HG03066 (cell line): Measurements from ENCODE around the gene CMSS1.
"Not testable (repeated sequence)": the region's sequence is repeated elsewhere in the genome, so short reads cannot be mapped to it uniquely, and the experiment has no call there.

ENCODE experiments used
- ATAC-seq: cut with Tn5 transposase; IDR thresholded peaks from one replicate; pipeline ENCODE4 v1.9.1; 2021; ENCODE audit warnings: low read depth; ENCODE audit not compliant: unreplicated experiment

The CMSS1 gene

DNA sequence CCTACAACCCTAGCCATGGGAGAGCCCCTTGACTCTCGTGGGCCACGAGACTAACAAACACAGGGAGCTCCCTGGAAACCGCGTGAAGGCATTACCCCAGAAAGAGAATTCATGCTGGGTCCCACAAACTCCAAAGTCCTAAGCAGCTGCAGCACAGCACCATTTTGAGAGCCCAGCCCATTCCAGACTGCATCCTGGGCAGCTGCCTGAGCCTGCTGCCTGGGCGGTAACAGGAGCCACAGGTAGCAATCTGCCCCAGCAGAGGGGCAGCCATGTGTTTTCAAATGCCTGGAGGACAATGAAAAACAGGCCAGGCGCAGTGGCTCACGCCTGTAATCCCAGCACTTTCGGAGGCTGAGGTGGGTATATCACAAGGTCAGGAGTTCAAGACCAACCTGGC, 380.2 kb downstream of the CMSS1 start:
- no peak for ATAC-seq

DNA sequence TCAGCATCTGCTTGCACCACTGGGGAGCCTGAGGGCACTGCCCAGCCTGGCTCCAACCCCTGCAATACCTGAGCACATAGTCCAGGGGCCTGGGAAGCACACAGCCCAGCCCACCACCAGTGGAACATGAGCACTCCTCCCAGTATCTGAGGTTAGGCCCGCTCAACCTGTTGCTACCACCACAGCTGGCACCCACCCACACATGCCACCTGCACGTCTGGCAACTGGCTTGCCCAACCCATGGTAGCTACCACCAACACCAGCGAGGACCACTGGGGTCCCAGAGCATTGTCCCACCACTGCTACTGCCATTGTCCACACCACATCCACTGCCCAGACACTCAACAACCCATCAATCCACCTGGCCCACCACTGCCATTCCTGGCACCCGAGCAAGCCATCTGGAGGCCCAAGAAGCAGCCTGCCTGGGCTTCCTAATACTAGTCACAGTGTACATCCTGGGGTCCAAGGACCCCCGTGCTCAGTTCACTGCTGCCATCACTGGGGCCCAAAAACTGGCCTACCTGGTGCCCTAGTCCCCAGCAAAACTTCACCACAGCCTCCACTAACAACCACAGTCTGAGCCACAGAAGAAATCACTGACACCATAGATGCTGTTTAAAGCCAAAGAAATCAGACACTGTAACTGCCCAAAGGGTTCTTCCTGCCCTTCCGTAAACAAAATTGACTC, 381.1 kb downstream of the CMSS1 start:
- ATAC-seq: no peak

DNA sequence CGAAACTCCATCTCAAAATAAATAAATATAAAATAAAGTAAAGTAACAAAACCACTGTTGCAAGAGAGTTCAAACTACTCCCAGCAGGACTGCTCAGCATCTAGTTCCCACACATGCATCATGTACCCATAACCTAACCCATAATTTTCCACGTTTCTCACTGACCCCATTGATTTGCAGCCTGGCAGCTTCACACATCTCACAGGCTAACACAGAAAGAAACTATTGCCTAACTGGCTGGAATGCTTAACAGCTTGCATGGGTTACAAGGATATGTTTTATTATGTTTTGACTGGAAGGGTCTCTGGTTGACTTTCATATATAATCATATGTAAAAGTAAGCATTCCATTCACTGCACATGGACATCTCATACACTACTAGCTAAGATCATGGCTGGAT, 387.5 kb downstream of the CMSS1 start:
- ATAC-seq: no peak

DNA sequence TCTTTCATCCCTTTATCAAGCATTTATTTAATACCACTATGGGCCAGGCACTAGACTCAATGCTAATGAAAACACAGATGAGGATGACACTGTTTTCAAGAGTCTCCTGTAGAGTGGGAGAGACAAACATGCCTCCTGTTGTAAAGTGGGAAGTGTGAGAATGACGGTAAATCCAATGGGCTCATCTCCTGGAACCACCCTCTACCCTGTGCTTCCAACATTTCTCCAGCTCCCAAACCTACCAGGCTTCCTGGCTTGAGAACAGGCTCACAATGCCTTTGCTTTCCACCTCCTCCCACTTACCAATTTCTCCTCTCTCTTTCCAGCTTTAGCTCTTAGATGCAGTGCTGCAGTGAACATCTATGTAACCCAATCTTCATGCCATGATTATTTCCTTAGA, 389.0 kb downstream of the CMSS1 start:
- ATAC-seq: no peak

DNA sequence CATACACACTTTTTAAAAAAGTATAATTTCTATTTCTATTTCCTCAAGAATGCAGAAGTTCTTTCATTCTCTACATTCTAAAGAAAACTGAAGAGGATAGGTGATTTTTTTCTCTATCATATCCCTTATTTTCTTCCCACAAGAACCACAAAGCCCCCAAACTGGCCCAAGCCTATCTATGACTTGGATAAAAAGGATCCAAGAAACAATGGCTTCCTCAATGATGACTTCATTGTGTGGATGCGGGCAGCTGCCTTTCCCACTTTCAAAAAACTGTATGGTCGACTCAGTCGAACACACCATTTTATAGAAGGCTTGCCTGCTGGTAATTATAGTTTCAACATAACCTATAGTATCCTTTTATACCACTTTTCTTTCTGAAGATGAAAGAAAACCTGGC, 390.2 kb downstream of the CMSS1 start:
- ATAC-seq: no peak

DNA sequence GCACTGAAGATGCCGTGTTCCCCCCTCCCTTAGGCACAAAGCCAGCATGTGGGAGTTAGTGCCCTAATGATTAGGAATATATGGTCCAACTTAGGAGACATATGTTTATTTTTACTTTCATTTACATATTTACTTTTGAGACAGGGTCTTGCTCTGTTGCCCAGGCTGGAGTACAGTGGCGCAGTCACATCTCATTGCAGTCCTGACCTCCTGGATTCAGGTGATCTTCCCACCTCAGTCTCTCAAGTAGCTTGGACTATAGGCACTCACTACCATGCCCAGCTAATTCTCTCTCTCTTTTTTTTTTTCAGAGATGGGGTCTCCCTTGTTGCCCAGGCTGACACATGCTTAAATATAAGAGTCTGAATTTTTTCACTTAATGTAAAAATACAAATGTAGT, 391.5 kb downstream of the CMSS1 start:
- ATAC-seq: no peak

DNA sequence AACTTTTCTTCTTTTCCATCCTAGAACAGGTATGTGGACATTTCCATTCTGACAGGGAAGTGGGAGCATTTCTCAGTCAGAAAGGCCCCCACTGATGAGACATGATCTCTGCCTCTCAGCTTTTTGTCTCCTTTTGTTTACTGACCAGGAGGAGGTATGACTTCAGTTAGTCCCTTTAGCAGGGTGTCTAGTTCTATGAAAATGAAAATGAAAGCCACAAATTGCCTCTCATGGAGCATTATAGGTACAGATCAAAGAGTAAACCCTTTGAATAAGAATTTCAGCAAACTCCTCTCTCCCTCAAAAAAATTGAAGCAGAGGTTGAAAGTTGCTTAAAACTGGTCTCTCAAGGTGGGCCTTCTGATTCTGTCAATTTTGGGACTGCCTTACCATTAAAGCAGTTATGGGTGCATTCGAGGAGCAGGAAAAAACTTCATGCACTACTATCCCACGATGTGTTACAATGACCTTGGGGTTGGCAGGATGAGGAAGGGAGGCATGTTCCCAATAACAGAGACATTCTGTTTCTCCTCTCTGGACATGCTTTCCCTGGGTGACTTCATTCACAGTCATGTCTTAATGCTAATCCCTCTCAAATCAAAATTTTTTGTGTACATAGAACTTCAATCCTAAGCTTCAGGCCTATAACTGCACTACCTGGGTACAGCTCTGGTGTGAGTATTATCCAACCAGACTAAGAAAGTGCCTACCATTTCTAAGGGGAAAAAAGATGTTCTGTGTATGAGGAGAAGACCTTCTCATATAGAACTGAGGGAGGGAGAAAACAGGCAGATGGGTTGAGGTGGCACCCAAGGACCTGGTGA, 392.5 kb downstream of the CMSS1 start:
- ATAC-seq: peak; percentile 90

DNA sequence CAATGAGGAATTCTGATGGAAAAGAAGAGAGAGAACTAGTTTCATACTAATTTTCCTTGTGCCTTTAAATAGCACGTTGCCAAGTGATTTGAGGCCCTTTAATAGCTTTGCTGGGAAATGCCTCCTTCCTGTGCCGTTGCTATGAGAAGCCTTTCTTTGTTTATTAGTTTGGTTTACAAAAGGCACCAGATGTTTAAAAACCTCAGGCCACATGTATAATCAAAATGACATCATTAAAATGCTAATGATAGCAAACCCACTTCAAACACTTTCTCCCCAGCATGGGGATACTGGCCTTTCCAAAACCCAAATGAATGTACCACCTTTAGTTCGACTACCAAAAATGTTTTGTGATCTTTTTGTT, 393.1 kb downstream of the CMSS1 start:
- no peak for ATAC-seq

DNA sequence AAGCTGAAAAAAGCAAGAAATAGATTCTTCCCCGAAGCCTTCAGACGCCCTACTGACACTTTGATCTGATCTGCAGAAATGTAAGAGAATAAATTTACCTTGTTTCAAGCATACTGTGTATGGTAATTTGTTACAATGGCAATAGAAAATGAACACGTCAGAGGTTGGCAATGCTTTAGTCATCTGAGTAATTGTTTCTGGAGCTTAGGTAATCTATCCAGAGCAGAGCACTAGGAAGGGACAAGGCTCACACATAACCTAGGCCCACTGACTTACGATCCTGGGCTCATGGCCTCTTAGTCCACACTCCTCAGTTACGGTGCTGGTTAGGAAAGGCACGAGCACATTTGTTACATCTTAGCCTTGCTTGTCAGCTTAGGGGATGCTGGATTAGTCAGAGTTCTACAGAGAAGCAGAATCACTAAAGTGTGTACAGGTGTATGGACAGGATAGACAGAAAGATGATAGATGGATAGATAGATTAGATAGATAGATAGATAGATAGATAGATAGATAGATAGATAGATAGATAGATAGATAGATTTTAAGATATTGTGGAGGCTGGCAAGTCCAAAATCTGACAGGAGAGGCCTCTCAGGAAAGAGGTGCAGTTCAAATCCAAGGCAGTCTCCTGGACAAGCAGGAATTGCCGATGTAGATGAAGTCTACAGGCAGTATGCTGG, 396.4 kb downstream of the CMSS1 start:
- no peak for ATAC-seq

DNA sequence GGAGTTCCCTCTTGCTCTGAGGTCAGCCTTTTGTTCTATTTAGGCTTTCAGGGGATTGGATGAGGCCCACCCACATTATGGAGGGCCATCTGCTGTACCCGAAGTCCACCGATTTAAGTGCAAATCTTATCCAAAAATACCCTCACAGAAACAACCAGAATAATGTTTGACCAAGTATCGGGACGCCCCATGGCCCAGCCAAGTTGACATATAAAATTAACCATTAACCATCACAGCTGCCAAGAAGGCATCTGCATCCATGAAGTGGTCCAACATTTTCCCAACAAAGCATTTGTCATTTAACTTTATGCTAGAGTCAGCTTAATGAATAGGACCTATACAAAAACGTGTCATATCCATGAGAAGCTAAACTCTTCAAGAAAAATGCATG, 396.9 kb downstream of the CMSS1 start:
- ATAC-seq: no peak

DNA sequence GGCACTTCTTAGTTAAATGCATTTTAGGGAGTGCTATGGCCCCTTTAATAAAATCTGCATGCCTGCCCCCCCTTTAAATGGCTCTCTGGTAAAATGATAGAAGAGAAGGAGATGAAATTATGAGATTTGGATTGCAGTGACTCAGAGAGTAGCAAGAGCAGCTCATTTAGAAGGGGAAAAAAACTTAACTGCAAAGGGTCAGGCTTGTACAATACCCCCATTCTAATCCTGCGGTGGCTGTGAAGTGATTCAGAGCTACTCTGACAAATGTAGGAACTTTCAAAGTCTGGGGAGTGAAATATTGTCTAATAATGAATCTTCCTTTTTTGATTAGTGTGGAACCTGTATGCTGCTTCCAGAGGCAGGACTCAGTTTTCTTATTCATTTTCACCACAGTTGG, 399.1 kb downstream of the CMSS1 start:
- no peak for ATAC-seq

DNA sequence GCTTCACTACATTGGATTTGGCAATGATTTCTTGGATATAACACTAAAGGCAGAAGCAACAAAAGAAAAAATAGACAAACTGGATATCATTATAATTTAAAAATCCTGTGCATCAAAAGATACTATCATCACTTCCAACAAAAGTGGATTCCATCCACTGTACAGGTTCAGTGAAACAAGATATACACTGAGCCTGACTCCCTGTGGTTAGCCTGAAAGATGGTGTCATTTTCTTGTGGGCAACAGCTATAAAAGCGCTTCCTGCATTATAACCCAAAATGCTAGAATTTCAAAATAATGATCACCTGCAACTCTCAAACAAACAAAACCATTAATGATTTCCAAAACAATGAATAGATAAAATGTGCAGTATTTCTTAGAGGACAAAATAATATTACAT, 403.5 kb downstream of the CMSS1 start:
- ATAC-seq: no peak

DNA sequence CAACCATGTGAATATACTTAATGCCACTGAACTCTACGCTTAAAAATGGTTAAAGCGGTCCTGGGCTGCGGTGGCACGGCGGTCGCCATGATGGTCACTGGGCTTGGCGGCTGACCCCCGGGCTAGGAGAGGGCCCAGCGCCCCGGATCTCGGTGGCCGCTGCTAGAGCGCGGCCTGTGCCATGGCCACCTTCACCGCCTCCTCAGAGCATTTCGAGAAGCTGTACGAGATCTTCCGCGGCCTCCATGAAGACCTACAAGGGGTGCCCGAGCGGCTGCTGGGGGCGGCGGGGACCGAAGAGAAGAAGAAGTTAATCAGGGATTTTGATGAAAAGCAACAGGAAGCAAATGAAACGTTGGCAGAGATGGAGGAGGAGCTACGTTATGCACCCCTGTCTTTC, 407.5 kb downstream of the CMSS1 start:
- ATAC-seq: no peak

DNA sequence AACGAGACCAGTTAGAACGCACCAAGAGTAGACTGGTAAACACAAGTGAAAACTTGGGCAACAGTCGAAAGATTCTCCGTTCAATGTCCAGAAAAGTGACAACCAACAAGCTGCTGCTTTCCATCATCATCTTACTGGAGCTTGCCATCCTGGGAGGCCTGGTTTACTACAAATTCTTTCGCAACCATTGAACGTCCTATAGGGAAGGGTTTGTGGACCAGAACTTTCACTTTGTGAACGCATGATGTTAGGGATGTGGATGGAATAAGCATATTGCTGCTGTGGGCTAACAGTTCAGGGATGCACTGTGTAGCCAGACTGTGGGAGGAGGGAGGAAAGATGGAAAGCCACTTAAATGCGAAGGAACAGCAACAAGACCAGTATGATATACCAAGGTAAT, 408.2 kb downstream of the CMSS1 start:
- no peak for ATAC-seq

DNA sequence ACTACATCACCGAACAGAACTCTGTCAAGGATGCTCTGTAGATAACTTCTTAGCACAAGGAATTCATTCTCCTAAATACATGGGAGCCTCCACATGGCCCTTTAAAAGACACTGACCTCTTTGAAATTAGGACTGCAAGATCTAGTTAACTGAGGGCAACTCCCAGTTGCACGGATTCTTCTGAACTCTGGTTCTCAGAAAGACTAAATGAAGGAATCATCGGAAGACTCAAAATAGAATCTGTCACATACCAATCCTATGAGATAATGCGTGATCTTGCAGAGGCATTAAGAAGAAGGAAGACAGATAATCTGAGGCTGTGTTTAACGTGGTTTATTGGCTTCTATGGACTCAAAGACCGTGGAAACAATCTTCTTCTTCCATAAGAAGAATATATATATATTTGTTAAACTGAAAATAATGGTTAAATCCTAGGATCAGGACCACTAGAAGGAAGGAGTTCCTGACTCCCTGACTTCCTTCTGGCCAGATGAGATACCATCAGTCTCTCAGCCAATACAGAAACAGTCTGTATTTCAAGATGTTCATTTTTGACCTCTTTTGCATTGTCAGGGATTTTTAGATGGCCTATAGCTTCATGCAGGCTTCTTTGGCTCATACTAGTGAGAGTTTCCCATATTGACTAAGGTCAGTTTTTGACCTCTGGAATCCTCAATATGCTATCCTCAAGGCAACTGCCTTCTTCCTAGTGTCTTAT, 409.2 kb downstream of the CMSS1 start:
- no peak for ATAC-seq

DNA sequence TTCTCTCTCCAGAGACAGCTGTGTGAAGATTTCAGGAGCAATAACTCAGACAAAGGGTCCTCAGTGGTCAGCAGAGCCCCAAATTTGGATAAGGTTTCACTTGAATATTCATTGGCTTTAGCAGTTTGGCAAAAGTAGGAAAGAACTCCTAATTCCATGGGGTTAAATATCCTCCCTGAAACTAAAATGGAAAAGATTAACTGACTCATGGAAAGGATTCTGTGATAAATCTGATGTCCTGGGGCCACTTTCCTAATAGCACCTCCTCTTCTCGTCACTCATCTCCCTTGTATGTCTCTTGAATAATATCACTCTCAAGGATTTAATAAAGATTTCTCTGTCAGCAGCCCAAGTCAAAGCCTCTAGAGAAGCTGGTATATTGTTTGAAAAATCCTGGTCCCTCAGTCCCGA, 409.9 kb downstream of the CMSS1 start:
- ATAC-seq: no peak

DNA sequence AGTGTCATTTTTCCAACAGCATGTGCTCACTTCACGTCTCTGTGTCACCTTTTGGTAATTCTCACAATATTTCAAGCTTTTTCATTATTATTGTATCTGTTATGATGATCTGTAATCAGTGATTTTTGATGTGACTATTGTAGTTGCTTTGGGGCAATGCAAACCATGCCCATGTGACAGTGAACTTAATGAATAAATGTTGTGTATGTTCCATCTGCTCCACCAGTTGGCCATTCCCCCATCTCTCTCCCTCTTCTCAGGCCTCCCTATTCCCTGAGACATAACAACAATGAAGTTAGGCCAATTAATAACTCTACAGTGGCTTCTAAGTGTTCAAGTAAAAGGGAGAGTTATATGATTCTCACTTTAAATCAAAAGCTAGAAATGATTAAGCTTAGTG, 410.6 kb downstream of the CMSS1 start:
- ATAC-seq: no peak

DNA sequence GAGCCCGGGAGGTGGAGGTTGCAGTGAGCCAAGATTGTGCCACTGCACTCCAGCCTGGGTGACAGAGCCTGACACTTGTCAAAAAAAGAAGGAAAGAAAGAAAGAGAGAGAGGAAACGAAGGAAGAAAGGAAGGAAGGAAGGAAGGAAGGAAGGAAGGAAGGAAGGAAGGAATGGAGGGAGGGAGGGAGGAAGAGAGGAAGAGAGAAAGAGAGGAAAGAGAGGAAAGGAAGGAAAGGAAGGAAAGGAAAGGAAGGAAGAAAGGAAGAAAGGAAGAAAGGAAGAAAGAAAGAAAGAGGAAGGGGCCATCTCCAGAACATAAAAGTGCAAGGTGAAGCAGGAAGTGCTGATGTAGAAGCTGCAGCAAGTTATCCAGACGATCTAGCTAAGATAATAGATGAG, 411.5 kb downstream of the CMSS1 start:
- not testable (repeated sequence) for ATAC-seq

DNA sequence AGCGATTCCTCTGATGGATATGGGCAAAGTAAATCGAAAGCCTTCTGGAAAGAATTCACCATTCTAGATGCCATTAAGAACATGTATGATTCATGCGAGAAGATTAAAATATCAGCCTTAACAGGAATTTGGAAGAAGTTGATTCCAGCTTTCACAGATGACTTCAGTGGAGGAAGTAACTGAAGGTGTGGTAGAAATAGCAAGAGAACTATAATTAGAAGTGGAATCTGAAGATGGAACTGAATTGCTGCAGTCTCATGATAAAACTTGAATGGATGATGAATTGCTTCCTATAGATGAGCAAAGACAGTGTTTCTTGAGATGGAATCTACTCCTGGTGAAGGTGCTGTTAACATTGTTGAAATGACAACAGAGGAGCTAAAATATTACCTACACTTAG, 413.0 kb downstream of the CMSS1 start:
- ATAC-seq: no peak
